Thyroid gland (tissue), 4 donors: Measurements from ENCODE around the gene SPR.

Source experiments
- CTCF ChIP-seq, 6 experiments: fragments of 200-600 bp in 3 of 6; fragments of 450-650 bp in 3 of 6; sonication (generic) in 3 of 6; IDR thresholded peaks; one replicate each; pipeline ENCODE4 v1.5.1; 2016 to 2019; ENCODE audit warnings: antibody characterized with exemption in 6 of 6, mild to moderate bottlenecking in 2 of 6, inconsistent platforms in 1 of 6, moderate library complexity in 1 of 6
- POLR2A ChIP-seq, 2 donors: fragments of 450-650 bp; IDR thresholded peaks; one replicate each; pipeline ENCODE4 v1.6.1; 2017; ENCODE audit warnings: antibody characterized with exemption in 2 of 2, mild to moderate bottlenecking in 2 of 2, moderate library complexity in 1 of 2

DNA sequence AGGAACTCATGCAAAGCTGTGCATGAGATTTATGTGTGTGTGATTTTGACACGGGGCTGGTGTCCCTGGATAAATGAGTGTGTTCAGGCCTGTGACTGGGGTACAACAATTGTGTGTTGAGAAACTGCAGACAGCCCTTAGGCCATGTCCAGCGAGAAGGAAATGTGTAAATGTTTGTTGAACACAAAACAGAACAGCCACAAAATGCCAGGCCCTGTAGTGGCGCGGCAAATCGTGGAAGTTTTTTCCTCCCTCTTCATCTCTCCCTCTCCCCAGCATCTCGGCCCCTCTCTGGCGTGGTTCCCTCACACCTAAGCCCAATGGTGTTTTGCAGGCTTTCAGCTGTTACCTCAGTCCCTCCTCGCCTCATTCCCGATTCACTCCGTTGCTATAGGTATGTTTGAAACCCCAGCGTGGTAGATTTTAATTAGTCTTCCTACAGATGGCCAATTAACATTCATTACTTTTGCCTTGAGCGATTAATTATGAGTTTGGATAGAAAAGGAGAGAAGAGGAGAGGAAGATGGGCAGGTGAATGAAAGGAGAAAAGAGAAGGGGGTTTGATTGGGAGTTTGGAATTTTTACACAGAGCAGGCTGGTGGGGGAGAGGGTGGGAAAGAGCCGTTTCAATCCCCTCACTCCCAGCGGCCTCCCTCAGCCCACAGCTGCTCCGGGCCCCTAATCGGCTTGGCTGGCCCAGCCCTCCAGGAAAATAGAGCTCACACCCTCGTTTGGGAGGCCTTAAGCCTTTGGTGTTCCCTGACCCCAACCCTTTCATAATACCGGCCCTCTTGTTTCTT, 10.8 kb downstream of the SPR start:
- TF ChIP-seq CTCF (IDR thresholded peaks at IDR 0.05) (no peak), POLR2A (IDR thresholded peaks at IDR 0.05) (no peak)
